IPS-15b (cell line): Measurements from ENCODE around the gene TBC1D10A.

Experiments
- H3K27me3 ChIP-seq: one replicate; pipeline ENCODE4 v1.6.1; 2013; ENCODE audit warnings: low read length; ENCODE audit not compliant: control insufficient read depth, insufficient read depth
- H3K36me3 ChIP-seq: one replicate; pipeline ENCODE4 v1.6.1; 2013; ENCODE audit warnings: low read length; ENCODE audit not compliant: control insufficient read depth, insufficient read depth
- H3K4me1 ChIP-seq: one replicate; pipeline ENCODE4 v1.6.1; 2013; ENCODE audit warnings: mild to moderate bottlenecking, low read length; ENCODE audit not compliant: control insufficient read depth, insufficient read depth
- H3K4me3 ChIP-seq: one replicate; pipeline ENCODE4 v1.5.1; 2013; ENCODE audit warnings: low read depth, low read length
- H3K9ac ChIP-seq: one replicate; pipeline ENCODE4 v1.6.1; 2013; ENCODE audit warnings: low read depth, mild to moderate bottlenecking, low read length
- H3K9me3 ChIP-seq: one replicate; pipeline ENCODE4 v1.6.1; 2013; ENCODE audit warnings: mild to moderate bottlenecking, low read length; ENCODE audit not compliant: control insufficient read depth, insufficient read depth

Gene TBC1D10A

DNA sequence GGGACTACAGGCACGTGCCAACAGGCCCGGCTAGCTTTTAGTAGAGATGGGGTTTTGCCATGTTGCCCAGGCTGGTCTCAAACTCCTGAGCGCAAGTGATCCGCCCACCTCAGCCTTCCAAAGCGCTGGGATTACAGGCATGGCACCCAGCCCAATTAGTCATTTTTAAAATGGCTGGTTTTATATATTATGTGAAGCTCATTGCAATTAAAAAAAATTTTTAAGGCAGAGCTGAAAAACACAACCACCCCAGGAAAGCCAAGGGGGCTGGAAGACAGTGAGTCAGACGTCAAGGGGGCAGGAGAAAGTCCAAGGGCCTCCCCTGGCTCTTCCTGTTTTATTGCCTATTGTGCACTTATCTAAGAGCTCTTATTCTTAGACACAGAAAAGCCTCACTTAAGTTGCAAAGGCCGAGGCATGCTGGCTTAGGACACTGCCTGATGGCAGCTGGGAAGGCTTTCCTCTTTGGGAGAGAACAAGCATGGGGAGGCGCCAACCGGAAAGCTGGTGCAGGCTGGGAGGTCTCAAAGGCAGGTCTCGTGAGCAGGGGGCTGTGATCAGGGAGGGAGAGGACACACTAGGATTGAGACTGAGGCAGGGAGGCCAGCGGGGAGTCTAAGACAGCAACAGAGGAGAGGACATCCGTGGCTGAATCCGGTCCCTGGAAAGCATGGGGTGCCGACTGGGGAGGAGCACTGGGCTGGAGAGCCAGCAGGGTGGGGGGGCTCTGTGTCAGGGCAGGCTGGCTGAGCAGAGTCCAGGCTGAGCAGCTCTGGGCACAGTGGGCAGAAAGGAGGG, 49.0 kb downstream of the TBC1D10A start:
- H3K4me3 ChIP-seq, result no peak overlapping the region
- H3K9ac ChIP-seq, result no peak overlapping the region

DNA sequence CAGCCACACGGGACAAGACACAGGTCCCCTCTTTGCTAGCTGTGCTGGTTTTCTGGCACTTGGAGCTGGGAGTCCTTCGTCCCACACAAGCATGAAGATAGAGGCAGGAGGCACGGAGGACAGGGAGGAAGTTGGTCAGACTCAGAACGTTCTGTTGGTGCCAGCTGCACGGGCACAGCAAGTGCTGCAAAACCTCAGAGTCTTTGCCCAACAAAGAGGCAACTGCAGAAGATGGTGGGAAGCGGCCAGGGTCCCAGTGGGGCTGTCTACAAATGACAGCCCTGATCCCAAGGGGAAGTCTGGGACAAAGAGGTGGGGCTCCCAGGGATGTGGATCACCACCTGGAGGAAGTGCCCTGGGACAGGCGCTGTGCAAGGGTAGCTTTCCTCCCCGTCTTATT, 50.7 kb downstream of the TBC1D10A start:
- H3K9me3 ChIP-seq, result no peaks in the 10 kb centered on the region
- H3K27me3 ChIP-seq, result no peaks in the 10 kb centered on the region
- no peaks in the 10 kb centered on the region for H3K4me1 ChIP-seq
- H3K9ac ChIP-seq, result no peak overlapping the region
- no peaks in the 10 kb centered on the region for H3K36me3 ChIP-seq
- no peak overlapping the region for H3K4me3 ChIP-seq

More for the DNA sequence above, 49.0 kb downstream of the TBC1D10A start:
- Histone ChIP-seq H3K27me3 (no peaks in the 10 kb centered on the region), H3K4me1 (no peaks in the 10 kb centered on the region), H3K36me3 (no peaks in the 10 kb centered on the region), H3K9me3 (no peaks in the 10 kb centered on the region)

DNA sequence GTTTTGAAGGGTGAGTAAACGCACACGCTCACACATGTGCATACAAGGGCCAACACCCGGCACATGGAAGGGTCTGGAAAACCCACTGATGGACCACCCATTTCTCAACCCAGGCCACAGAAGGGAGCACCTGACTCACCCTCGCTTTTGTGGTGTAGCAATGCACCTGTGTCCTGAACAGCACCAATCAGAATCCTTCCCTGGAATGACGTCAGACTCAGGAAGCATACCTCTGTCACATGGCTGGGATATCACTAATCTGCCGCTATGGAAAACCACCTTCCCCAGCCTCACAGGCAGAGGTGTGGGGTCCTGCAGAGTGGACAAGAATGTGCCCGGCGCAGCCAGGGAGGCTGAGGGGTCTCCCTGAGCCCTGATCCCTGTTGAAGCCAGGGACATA, 51.1 kb downstream of the TBC1D10A start:
- Histone ChIP-seq H3K27me3 (no peaks in the 10 kb centered on the region), H3K4me3 (no peak overlapping the region), H3K9ac (no peak overlapping the region), H3K36me3 (no peaks in the 10 kb centered on the region), H3K9me3 (no peaks in the 10 kb centered on the region), H3K4me1 (no peaks in the 10 kb centered on the region)

DNA sequence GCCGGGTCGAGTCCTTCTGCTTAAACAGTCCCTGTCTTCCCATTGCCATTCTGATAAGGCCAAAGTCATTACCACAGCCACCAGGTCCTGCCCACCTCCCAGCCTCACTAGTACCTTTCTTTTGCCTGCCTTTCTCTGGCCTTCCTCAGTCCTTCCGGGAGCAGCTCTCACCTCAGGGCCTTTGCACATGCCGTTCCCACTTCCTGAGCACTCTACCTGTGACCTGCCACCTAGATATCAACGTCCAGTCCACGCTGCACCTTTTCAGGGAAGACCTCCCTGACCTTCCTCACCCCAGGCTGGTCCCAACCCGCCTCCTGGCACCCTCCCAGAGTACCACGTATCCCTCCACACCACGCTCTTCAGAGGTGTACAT, 52.3 kb downstream of the TBC1D10A start:
- no peak overlapping the region for H3K9ac ChIP-seq
- no peaks in the 10 kb centered on the region for H3K27me3 ChIP-seq
- H3K36me3 ChIP-seq, result no peaks in the 10 kb centered on the region
- H3K4me1 ChIP-seq, result no peaks in the 10 kb centered on the region
- H3K4me3 ChIP-seq, result no peak overlapping the region
- no peaks in the 10 kb centered on the region for H3K9me3 ChIP-seq

DNA sequence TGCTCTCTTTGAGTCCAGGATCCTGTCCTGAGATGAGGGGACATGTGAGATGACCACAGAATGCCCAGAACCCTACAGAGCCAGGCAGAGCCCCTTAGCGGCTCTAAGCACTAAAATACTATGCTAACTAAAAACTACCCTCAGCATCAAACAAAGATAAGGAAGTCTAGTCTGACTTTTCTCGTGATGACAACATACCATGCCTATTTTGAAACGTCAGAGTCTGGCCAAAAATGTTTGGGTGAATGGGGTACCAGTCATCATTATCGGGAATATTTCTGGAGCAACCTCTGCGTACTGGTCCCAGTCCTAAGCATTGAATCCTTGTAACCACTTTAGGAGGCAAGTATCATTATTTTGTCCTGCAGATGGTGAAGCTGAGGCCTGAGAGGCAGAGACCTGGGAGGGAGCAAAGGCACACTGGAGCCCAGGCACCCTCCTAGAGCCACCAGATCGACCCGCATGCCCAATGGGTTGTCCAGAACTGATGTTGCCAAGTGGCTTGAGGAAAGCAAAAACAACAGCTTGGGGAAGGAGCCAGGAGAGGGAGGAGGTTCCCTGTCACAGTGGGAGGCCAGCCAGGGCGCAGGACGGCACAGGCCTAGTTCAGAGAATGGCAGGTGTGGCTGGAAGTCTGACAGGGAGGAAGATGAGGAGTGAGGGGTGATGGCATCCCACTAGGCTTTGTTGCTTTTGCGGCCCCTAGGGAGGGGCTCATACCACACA, 52.9 kb downstream of the TBC1D10A start:
- H3K4me3 ChIP-seq, result no peak overlapping the region
- no peaks in the 10 kb centered on the region for H3K9me3 ChIP-seq
- no peaks in the 10 kb centered on the region for H3K36me3 ChIP-seq
- no peaks in the 10 kb centered on the region for H3K27me3 ChIP-seq
- H3K9ac ChIP-seq, result no peak overlapping the region
- H3K4me1 ChIP-seq, result no peaks in the 10 kb centered on the region

DNA sequence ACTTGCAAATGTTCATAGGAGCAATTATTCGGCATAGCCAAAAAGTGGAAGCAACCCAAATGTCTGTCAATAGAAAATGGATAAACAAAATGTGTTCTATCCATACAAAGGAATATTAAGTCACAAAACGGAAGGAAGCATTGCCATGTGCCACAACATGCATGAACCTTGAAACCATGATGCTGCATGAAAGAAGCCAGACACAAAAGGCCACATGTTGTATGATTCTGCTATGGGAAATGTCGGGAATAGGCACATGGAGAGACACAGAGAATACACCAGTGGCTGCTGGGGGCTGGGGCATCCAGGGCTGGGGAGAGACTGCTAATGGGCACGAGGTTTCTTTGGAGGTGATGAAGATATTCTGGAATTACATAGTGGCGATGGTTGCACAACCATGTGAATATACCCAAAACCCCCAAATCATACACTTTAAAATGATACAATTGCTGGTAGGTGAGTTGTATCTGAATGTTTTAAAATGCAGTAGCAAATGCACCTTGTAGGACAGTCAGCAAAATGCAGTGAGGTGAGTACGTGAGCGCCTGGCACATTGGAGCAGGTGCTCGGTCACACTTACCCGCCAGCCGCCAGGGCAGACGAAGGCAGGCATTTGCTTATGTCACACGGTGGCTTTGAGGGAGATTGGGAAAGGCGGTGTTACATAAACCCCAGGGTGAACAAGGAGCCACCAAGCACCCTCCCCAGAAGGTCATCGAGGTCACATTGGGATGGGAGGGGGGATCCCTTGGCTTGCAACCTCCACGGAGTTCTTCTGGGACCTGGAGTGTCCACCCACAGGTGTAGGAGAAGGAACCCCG, 53.8 kb downstream of the TBC1D10A start:
- no peaks in the 10 kb centered on the region for H3K27me3 ChIP-seq
- H3K9me3 ChIP-seq, result no peaks in the 10 kb centered on the region
- H3K36me3 ChIP-seq, result no peaks in the 10 kb centered on the region
- no peak overlapping the region for H3K4me3 ChIP-seq
- no peaks in the 10 kb centered on the region for H3K4me1 ChIP-seq
- H3K9ac ChIP-seq, result no peak overlapping the region

DNA sequence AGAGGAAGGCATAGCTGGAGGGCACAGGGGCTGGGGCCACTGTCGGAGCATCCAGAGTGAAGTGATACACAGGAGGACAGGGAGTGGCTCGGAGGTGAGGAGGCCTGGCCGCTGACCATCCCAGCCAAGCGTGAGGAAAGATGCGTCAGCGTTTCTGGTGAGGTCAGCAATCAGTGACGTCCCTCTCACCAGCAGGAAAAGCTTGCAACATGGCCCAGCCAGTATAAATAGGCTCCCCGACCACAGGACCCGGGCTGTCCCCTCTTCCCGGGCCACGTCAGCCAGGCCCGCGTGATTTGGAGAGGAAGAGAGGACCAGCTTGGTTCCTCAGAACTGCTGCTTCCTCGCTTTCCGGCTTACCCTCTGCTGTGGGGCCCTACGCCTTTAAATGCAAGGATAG, 55.9 kb downstream of the TBC1D10A start:
- Histone ChIP-seq H3K9ac (no peak overlapping the region), H3K36me3 (no peaks in the 10 kb centered on the region), H3K9me3 (no peaks in the 10 kb centered on the region), H3K4me3 (no peak overlapping the region), H3K4me1 (no peaks in the 10 kb centered on the region), H3K27me3 (no peaks in the 10 kb centered on the region)

DNA sequence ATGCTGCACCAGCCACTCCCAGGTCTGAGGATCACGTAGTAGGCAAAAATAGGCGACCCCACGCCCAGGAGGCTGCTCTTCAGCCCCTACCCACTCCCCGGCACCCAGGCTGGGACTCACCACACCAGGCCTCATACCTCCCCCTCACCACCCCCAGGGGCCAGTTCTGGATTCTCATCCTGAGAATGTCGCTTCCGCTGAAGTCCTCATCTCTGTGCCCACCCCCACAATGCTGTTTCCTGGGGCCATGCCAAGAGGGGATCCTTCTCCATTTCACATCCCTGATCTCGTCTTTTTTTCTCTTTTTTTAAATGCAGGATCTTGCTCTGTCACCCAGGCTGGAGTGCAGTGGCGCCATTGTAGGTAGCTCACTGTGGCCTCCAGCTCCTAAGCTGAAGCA, 58.4 kb downstream of the TBC1D10A start:
- no peaks in the 10 kb centered on the region for H3K36me3 ChIP-seq
- no peak overlapping the region for H3K9ac ChIP-seq
- peaks cover 2% of the 10 kb centered on the region for H3K27me3 ChIP-seq
- no peaks in the 10 kb centered on the region for H3K9me3 ChIP-seq
- H3K4me1 ChIP-seq, result no peaks in the 10 kb centered on the region
- no peak overlapping the region for H3K4me3 ChIP-seq

DNA sequence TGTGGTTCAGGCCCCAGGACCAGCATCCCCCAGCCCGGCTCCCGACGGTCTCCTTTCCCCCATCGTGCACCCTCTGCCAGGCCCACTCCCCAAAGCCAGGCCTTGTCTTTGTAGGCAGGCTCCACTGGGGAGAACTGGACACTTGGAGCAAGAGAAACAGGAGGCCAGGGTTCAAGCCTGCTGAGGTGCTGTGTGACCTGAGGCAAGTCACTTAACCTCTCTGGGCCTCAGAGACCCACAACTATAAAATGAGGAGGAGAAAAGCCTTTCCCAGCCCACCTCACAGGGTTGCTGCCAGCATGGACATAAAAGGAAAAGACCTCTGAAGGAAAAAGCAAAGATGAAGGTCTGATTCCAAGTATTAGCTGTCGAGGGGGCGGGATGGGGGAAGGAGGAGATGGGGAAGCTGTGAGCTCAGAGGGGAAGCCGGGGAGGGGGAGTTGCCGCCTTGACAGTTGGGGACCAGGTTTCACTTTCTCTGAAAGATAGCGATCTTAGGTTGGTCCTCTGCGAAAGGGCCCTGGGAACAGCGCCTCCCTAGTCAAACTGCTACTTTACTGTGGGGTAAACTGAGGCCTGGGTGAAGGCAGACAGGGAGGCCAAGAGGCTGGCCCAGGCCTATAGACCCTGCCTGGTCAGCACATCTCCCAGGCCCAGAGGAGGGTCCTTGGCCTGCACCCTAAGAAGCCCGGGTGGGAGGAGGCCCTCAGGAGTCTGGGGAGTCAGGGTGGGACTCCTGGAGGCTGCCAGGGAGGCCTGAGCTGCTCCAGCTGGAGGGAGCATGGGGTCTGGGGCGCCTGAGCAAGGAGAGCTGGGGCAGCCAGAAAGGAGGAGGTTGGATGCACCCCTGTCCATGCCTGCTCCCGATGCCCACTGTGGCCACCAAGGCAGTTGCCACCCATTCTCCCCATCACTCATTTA, 59.1 kb downstream of the TBC1D10A start:
- H3K9ac ChIP-seq, result no peak overlapping the region

DNA sequence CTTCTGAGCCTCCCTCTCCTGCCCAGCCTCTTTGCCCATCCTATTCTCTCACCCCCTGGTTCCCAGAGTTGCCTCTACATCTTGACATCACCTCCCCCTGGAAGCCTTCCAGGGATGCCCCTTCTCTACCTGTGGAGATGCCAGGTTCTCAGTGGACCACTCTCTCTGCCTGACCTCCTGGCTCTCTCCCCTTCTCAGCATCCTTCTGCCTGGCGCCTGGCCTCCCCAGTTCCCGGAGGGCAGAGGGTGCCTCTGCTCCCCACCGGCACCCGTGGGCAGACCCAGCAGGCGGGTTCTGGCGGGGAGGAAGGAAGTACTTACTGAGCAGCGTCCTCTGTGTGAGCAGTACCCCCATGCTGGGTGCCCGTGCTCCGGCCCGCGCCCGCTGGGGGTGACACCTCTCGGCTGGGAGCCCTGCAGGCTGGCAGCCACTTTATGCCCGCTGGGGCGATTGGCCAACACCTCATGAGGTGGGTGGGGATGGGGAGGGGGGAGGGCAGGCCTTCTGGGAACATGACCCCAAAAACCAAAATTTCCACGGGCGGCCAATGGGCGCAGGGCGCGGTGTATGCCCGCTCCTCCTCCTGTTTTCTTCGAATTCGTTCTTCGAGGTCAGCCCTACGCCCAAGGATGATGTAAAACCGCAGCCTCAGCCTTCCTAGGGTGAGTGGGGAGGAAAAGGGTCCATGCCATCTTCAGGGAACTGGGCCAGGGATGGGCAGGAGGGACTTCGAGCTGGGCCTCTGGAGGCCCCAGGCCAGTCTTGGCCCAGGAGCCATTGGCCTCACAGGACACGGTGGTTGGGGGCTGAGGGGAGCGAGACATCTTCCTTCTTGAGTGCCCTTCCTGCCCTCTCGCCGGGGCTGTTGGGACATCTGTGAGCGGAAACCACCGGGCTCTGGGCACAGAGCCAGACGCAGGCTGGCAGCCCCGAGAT, 60.0 kb downstream of the TBC1D10A start, which contains the start of gene OSM:
Gene OSM (minus strand): TSS at position 407 of the 937 bp plus-strand sequence. CDS start 52 bp downstream, at position 355.
- no peaks in the 10 kb centered on the region for H3K4me1 ChIP-seq
- no peak within 1 kb of the TSS for H3K4me3 ChIP-seq
- H3K36me3 ChIP-seq, result no peaks in the 10 kb centered on the region
- H3K9me3 ChIP-seq, result no peaks in the 10 kb centered on the region
- H3K27me3 ChIP-seq, result peaks cover 2% of the 10 kb centered on the region
- H3K9ac ChIP-seq, result no peak within 1 kb of the TSS

More for the DNA sequence above, 59.1 kb downstream of the TBC1D10A start:
- no peaks in the 10 kb centered on the region for H3K4me1 ChIP-seq
- peaks cover 2% of the 10 kb centered on the region for H3K27me3 ChIP-seq
- H3K4me3 ChIP-seq, result no peak overlapping the region
- H3K36me3 ChIP-seq, result no peaks in the 10 kb centered on the region
- H3K9me3 ChIP-seq, result no peaks in the 10 kb centered on the region
